Tibial nerve (tissue), 4 donors: ENCODE results near the gene PDE8B. TPM values are rescaled to one million over a fixed set of nuclear protein-coding genes. Genes with fewer than 3 reads are reported as not detected.

Experiments used
- DNase-seq, 2 donors: peaks; one replicate each; pipeline ENCODE4 v3.0.0-alpha.2; 2019; ENCODE audit warnings: low spot score in 2 of 2
- H3K27ac ChIP-seq, 4 donors: fragments of 200-600 bp; sonication (generic) in 3 of 4; one replicate each; pipeline ENCODE4 v1.5.1; 2017 to 2019; ENCODE audit warnings: mild to moderate bottlenecking in 1 of 4
- H3K27me3 ChIP-seq, 2 donors: fragments of 200-600 bp; sonication (generic) in 1 of 2; one replicate each; pipeline versions ENCODE4 v1.5.1 to v1.6.0; 2017 to 2019
- H3K36me3 ChIP-seq, 3 donors: fragments of 200-600 bp; sonication (generic); one replicate each; pipeline ENCODE4 v1.5.1; 2018 to 2019
- H3K4me1 ChIP-seq, 4 donors: fragments of 200-600 bp; sonication (generic) in 3 of 4; one replicate each; pipeline ENCODE4 v1.5.1; 2017 to 2019
- H3K4me3 ChIP-seq, 4 donors: fragments of 200-600 bp; sonication (generic) in 3 of 4; one replicate each; pipeline ENCODE4 v1.5.1; 2017 to 2019; ENCODE audit warnings: mild to moderate bottlenecking in 1 of 4, moderate library complexity in 1 of 4
- H3K9me3 ChIP-seq, 4 donors: fragments of 200-600 bp; sonication (generic) in 3 of 4; one replicate each; pipeline ENCODE4 v1.5.1; 2017 to 2019
- CTCF ChIP-seq, 5 experiments: fragments of 200-600 bp in 3 of 5; fragments of 450-650 bp in 2 of 5; sonication (generic) in 3 of 5; IDR thresholded peaks; one replicate each; pipeline ENCODE4 v1.5.1; 2016 to 2019; ENCODE audit warnings: antibody characterized with exemption in 5 of 5, mild to moderate bottlenecking in 3 of 5, moderate library complexity in 2 of 5
- EP300 ChIP-seq, 2 donors: sonication (generic); formaldehyde crosslinking; IDR thresholded peaks; one replicate each; pipeline ENCODE4 v1.6.1; 2017; ENCODE audit warnings: antibody characterized with exemption in 2 of 2, mild to moderate bottlenecking in 1 of 2
- POLR2A ChIP-seq, 2 donors: fragments of 450-650 bp; IDR thresholded peaks; one replicate each; pipeline ENCODE4 v1.6.1; 2017; ENCODE audit warnings: antibody characterized with exemption in 2 of 2, mild to moderate bottlenecking in 2 of 2, moderate library complexity in 2 of 2
- WGBS, 2 donors: methylation state at CpG; one replicate each; pipeline ENCODE4 v1.1.5; 2018; 5-methylcytosine and 5-hydroxymethylcytosine counted together
- total RNA-seq, 4 donors: library from RNA; depleted of rRNA; stranded (reverse); fragments of >200 nt; gene quantifications; one replicate each; pipeline ENCODE4 v1.1.0, GENCODE V29; 2016

The PDE8B gene
- total RNA-seq, 4 donors from 2014 or later, result 6.3 to 8.8 (median 7.2) TPM

GRCh38 chr5:77390795-77391194 is 180.3 kb downstream of the PDE8B start:
- Histone ChIP-seq H3K36me3 (no peaks in the 10 kb centered on the region), H3K27me3 (no peaks in the 10 kb centered on the region), H3K4me3 (no peak overlapping the region), H3K27ac (no peak overlapping the region), H3K4me1 (peaks cover 0 to 7% (median 0%) of the 10 kb centered on the region in 4 donors), H3K9me3 (no peaks in the 10 kb centered on the region)
- 55 to 63% methylated on average over 2 of the region's 2 CpGs for WGBS, 2 donors
- no peak for DNase-seq
- TF ChIP-seq POLR2A (IDR thresholded peaks at IDR 0.05) (no peak), EP300 (IDR thresholded peaks at IDR 0.05) (no peak), CTCF (IDR thresholded peaks at IDR 0.05) (no peak)

- Histone ChIP-seq H3K9me3 (no peaks in the 10 kb centered on the region), H3K36me3 (no peaks in the 10 kb centered on the region), H3K27ac (no peak overlapping the region), H3K4me1 (peaks cover 0 to 7% (median 0%) of the 10 kb centered on the region in 4 donors), H3K27me3 (no peaks in the 10 kb centered on the region), H3K4me3 (no peak overlapping the region)
- WGBS, 2 donors, result 85 to 89% methylated on average over 9 to 10 of the region's 10 CpGs
- TF ChIP-seq POLR2A (IDR thresholded peaks at IDR 0.05), result no peak
- TF ChIP-seq EP300 (IDR thresholded peaks at IDR 0.05), result no peak
- TF ChIP-seq CTCF (IDR thresholded peaks at IDR 0.05), result no peak
- no peak for DNase-seq
These were observed 180.8 kb downstream of the PDE8B start for GRCh38 chr5:77391240-77391765.

- WGBS, 2 donors, result 71 to 86% methylated on average over 3 of the region's 3 CpGs
- DNase-seq, result no peak
- H3K27ac ChIP-seq, result no peak overlapping the region
- H3K4me1 ChIP-seq, result peaks cover 0 to 7% (median 0%) of the 10 kb centered on the region in 4 donors
- H3K27me3 ChIP-seq, result no peaks in the 10 kb centered on the region
- TF ChIP-seq POLR2A (IDR thresholded peaks at IDR 0.05) (no peak), EP300 (IDR thresholded peaks at IDR 0.05) (no peak), CTCF (IDR thresholded peaks at IDR 0.05) (no peak)
- H3K36me3 ChIP-seq, result no peaks in the 10 kb centered on the region
- H3K9me3 ChIP-seq, result no peaks in the 10 kb centered on the region
- no peak overlapping the region for H3K4me3 ChIP-seq
These were observed 183.7 kb downstream of the PDE8B start for GRCh38 chr5:77394064-77394715.

- no peaks in the 10 kb centered on the region for H3K9me3 ChIP-seq
- no peak overlapping the region for H3K4me3 ChIP-seq
- H3K4me1 ChIP-seq, result peaks cover 0 to 2% (median 0%) of the 10 kb centered on the region in 4 donors
- no peak for DNase-seq
- 79 to 81% methylated on average over 1 of the region's 1 CpG for WGBS, 2 donors
- H3K27ac ChIP-seq, result no peak overlapping the region
- H3K36me3 ChIP-seq, result no peaks in the 10 kb centered on the region
- TF ChIP-seq EP300 (IDR thresholded peaks at IDR 0.05) (no peak), POLR2A (IDR thresholded peaks at IDR 0.05) (no peak), CTCF (IDR thresholded peaks at IDR 0.05) (no peak)
- no peaks in the 10 kb centered on the region for H3K27me3 ChIP-seq
These were observed 185.5 kb downstream of the PDE8B start for GRCh38 chr5:77396017-77396416.

GRCh38 chr5:77397686-77398292 is 187.3 kb downstream of the PDE8B start:
- 55 to 58% methylated on average over 5 of the region's 5 CpGs for WGBS, 2 donors
- Histone ChIP-seq H3K4me1 (no peaks in the 10 kb centered on the region), H3K4me3 (no peak overlapping the region), H3K27ac (no peak overlapping the region), H3K27me3 (no peaks in the 10 kb centered on the region), H3K36me3 (no peaks in the 10 kb centered on the region), H3K9me3 (no peaks in the 10 kb centered on the region)
- no peak for TF ChIP-seq POLR2A (IDR thresholded peaks at IDR 0.05)
- TF ChIP-seq EP300 (IDR thresholded peaks at IDR 0.05), result no peak
- TF ChIP-seq CTCF (IDR thresholded peaks at IDR 0.05), result no peak
- no peak for DNase-seq
